Large intestine (tissue), 3 donors: ENCODE measurements around the gene FNDC5. TPM values are rescaled to one million over a fixed set of nuclear protein-coding genes. Genes with fewer than 3 reads are reported as not detected.

Experiments
- DNase-seq, 2 donors: peaks; one replicate each; pipeline versions ENCODE4 v3.0.0 to v3.0.0-alpha.2; 2013
- H3K27ac ChIP-seq: one replicate; pipeline ENCODE4 v1.5.1; 2013; ENCODE audit warnings: low read length
- H3K27me3 ChIP-seq: 2 replicates; pipeline ENCODE4 v1.6.1; 2013; ENCODE audit warnings: low read length; ENCODE audit not compliant: control insufficient read depth, insufficient read depth
- H3K36me3 ChIP-seq: 2 replicates; pipeline ENCODE4 v1.6.1; 2013; ENCODE audit warnings: low read length; ENCODE audit not compliant: control insufficient read depth, insufficient read depth
- H3K4me1 ChIP-seq: one replicate; pipeline ENCODE4 v1.6.1; 2013; ENCODE audit warnings: low read length; ENCODE audit not compliant: control insufficient read depth, insufficient read depth
- H3K4me3 ChIP-seq: one replicate; pipeline ENCODE4 v1.5.1; 2013; ENCODE audit warnings: low read length
- H3K9me3 ChIP-seq: one replicate; pipeline ENCODE4 v1.6.1; 2013; ENCODE audit warnings: mild to moderate bottlenecking, low read depth, low read length, moderate library complexity; ENCODE audit not compliant: control insufficient read depth
- WGBS: methylation state at CpG from one replicate; pipeline ENCODE4 v1.1.5; 2013; ENCODE audit warnings: low lambda C conversion rate; ENCODE audit not compliant: insufficient coverage; 5-methylcytosine and 5-hydroxymethylcytosine counted together
- polyA plus RNA-seq: library from polyadenylated mRNA; unstranded; fragments of 120-200 nt; gene quantifications from one replicate; pipeline ENCODE4 v1.2.1, GENCODE V29; 2013

Gene FNDC5
- polyA plus RNA-seq, 1 donor, result 11.0 TPM

- no peaks in the 10 kb centered on the region for H3K9me3 ChIP-seq
- H3K27me3 ChIP-seq, result peaks cover 44% of the 10 kb centered on the region
Measured at GRCh38 chr1:32883338-32884031, 12.8 kb upstream of the FNDC5 start.

GRCh38 chr1:32881871-32882850 is 11.4 kb upstream of the FNDC5 start:
- peaks cover 34% of the 10 kb centered on the region for H3K27me3 ChIP-seq
- no CpG with 5 or more reads among the region's 22 CpGs for WGBS

More at GRCh38 chr1:32883338-32884031, 12.8 kb upstream of the FNDC5 start:
- no peaks in the 10 kb centered on the region for H3K4me1 ChIP-seq
- H3K27ac ChIP-seq, result no peak overlapping the region
- no peak overlapping the region for H3K4me3 ChIP-seq
- DNase-seq, result peak in 1 of 2 donors; percentile 27
- H3K36me3 ChIP-seq, result no peaks in the 10 kb centered on the region
- 80% methylated on average over 1 of the region's 7 CpGs for WGBS

DNA sequence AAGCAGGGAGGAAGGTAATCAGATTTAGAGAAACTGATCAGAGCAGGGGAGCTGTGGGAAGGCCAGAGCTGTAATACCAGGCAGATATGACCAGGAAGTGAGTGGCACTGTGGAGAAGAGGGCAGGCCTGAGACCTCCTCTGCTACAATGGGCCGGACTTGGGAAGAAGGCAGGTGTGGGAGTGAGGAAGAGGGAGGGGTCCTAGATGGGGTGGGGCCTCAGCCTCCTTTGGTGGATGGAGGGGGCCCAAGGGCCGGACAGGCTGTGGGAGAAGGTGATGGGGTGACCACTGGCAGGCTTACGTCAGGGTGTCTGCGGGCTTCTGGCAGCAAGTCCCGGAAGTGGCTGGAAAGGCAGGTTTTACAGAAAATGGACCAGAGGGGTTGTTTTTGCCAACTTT is 10.6 kb upstream of the FNDC5 start:
- no CpG with 5 or more reads among the region's 5 CpGs for WGBS
- H3K27ac ChIP-seq, result no peak overlapping the region
- no peak overlapping the region for H3K4me3 ChIP-seq
- H3K27me3 ChIP-seq, result peaks cover 26% of the 10 kb centered on the region
- H3K9me3 ChIP-seq, result no peaks in the 10 kb centered on the region
- DNase-seq, result no peak
- no peaks in the 10 kb centered on the region for H3K4me1 ChIP-seq
- no peaks in the 10 kb centered on the region for H3K36me3 ChIP-seq

More at GRCh38 chr1:32881871-32882850, 11.4 kb upstream of the FNDC5 start:
- Histone ChIP-seq H3K4me3 (no peak overlapping the region), H3K9me3 (no peaks in the 10 kb centered on the region), H3K27ac (no peak overlapping the region), H3K4me1 (no peaks in the 10 kb centered on the region), H3K36me3 (no peaks in the 10 kb centered on the region)
- no peak for DNase-seq

- H3K27me3 ChIP-seq, result peaks cover 3% of the 10 kb centered on the region
- no peak overlapping the region for H3K27ac ChIP-seq
- no peaks in the 10 kb centered on the region for H3K36me3 ChIP-seq
- no CpG with 5 or more reads among the region's 5 CpGs for WGBS
- no peak for DNase-seq
- no peaks in the 10 kb centered on the region for H3K9me3 ChIP-seq
- no peaks in the 10 kb centered on the region for H3K4me1 ChIP-seq
- H3K4me3 ChIP-seq, result no peak overlapping the region
Measured at GRCh38 chr1:32878637-32879041, 7.9 kb upstream of the FNDC5 start.

DNA sequence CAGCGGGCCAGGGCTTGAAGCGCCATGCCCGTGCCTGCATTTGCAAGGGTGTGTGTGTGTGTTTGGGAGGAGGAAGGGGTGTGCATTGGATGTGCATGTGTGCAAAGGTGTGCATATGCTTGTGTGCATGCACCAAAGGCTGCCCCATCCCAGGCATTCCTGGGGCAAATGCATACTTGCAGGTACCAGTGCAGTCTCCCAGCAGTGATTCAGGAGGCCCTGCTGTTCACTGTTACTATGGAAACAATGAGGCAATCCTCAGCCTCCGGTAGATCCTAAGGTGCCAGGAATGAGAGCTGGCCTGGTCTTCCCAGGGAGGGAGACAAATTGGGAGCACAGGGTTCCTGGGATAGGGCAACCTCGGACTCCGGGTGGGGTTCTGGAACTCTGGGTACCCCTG is 7.5 kb upstream of the FNDC5 start:
- no peaks in the 10 kb centered on the region for H3K4me1 ChIP-seq
- H3K9me3 ChIP-seq, result no peaks in the 10 kb centered on the region
- no peaks in the 10 kb centered on the region for H3K36me3 ChIP-seq
- H3K27me3 ChIP-seq, result peaks cover 2% of the 10 kb centered on the region
- H3K4me3 ChIP-seq, result no peak overlapping the region
- H3K27ac ChIP-seq, result no peak overlapping the region
- no CpG with 5 or more reads among the region's 6 CpGs for WGBS
- no peak for DNase-seq

- DNase-seq, result no peak
- H3K27ac ChIP-seq, result no peak overlapping the region
- no CpG with 5 or more reads among the region's 13 CpGs for WGBS
- no peaks in the 10 kb centered on the region for H3K9me3 ChIP-seq
- H3K36me3 ChIP-seq, result no peaks in the 10 kb centered on the region
- H3K27me3 ChIP-seq, result peaks cover 2% of the 10 kb centered on the region
- H3K4me3 ChIP-seq, result no peak overlapping the region
- no peaks in the 10 kb centered on the region for H3K4me1 ChIP-seq
Measured at GRCh38 chr1:32877211-32878110, 6.7 kb upstream of the FNDC5 start.

- peak; percentile 37 to 42 for DNase-seq
- no CpG with 5 or more reads among the region's 16 CpGs for WGBS
- H3K9me3 ChIP-seq, result no peaks in the 10 kb centered on the region
Measured at GRCh38 chr1:32876341-32877210, 5.9 kb upstream of the FNDC5 start.

DNA sequence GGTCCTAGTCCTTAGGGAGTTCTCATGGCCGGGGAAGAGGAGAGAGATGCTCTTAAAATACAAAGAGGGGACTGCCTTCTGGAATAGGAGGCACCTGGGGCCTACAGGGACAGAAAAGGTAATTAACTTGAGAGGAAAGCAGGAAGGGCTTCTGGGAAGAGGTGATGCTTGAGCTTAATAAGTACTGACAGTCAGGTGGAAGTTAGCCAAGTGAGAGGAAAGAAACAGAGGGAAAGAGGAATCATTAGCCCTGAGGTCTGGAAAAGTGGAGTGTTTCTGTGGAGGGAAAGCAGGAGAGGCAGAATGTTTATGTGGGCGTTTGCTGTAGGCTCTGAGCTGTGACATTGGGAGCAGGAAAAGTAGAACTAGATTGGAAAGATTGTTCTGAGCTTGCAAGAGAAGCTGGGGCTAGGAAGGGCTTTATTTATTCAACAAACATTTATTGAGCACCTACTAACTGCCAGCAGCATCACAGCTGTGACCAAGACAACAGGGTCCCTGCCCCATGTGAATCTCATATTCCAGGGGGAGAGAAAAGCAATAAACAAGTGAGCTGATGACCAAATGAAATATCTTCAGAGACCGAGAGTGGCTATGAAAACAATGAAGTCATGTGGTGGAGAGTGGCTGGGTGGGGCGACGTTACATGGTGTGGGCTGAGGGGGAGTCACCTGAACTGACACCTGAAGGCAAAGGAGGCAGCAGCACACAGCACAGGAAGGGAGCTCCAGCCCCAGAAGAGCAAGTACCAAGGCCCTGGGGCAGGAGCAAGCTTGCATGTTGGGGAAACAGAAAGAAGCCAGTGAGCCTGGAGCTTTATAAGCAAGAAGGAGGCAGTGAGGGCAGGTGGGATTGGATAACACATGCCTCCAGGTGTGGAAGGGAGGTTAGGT is 4.4 kb upstream of the FNDC5 start:
- Histone ChIP-seq H3K4me3 (no peak overlapping the region), H3K4me1 (peaks cover 6% of the 10 kb centered on the region), H3K27me3 (peaks cover 19% of the 10 kb centered on the region), H3K9me3 (no peaks in the 10 kb centered on the region), H3K27ac (no peak overlapping the region), H3K36me3 (no peaks in the 10 kb centered on the region)
- no peak for DNase-seq
- no CpG with 5 or more reads among the region's 5 CpGs for WGBS

More at GRCh38 chr1:32876341-32877210, 5.9 kb upstream of the FNDC5 start:
- Histone ChIP-seq H3K27me3 (peaks cover 9% of the 10 kb centered on the region), H3K27ac (no peak overlapping the region), H3K4me1 (no peaks in the 10 kb centered on the region), H3K36me3 (no peaks in the 10 kb centered on the region), H3K4me3 (no peak overlapping the region)

- no CpG with 5 or more reads among the region's 5 CpGs for WGBS
Measured at GRCh38 chr1:32873484-32873883, 2.8 kb upstream of the FNDC5 start.

More at GRCh38 chr1:32873484-32873883, 2.8 kb upstream of the FNDC5 start:
- no peak for DNase-seq
- H3K27me3 ChIP-seq, result peaks cover 23% of the 10 kb centered on the region
- no peak overlapping the region for H3K27ac ChIP-seq
- no peaks in the 10 kb centered on the region for H3K9me3 ChIP-seq
- H3K4me3 ChIP-seq, result no peak overlapping the region
- no peaks in the 10 kb centered on the region for H3K36me3 ChIP-seq
- peaks cover 10% of the 10 kb centered on the region for H3K4me1 ChIP-seq
